Endothelial cell of coronary artery (primary cell): ENCODE results near the gene RRP36. TPM values are rescaled to one million over a fixed set of nuclear protein-coding genes. Genes with fewer than 3 reads are reported as not detected.

Source experiments
- total RNA-seq: library from RNA; depleted of rRNA; stranded (reverse); fragments of >200 nt; gene quantifications from 2 replicates; pipeline ENCODE4 v1.2.3, GENCODE V29; 2014

RRP36 gene
- 77.2 and 100.0 TPM in 2 replicates for total RNA-seq

GRCh38 chr6:43021270-43022047 lies at the start of gene RRP36:
Gene RRP36 (plus strand): TSS chr6:43021623. CDS start chr6:43021655, 32 bp downstream.

GRCh38 chr6:42978839-42979522 lies 42.4 kb upstream of the RRP36 start, which contains the start of gene PEX6:
Gene PEX6 (minus strand): TSS chr6:42979181. CDS start chr6:42979150, 31 bp downstream.

GRCh38 chr6:42984001-42984923 lies 37.2 kb upstream of the RRP36 start, which contains the start of gene PPP2R5D:
Gene PPP2R5D (plus strand): TSS chr6:42984570. CDS start chr6:42984678, 108 bp downstream.

GRCh38 chr6:43013843-43014433 lies 7.5 kb upstream of the RRP36 start, which contains the start of the genes KLHDC3 and MEA1:
Gene KLHDC3 (plus strand): TSS chr6:43014249. CDS start chr6:43017193, 2,944 bp downstream.
Gene MEA1 (minus strand): TSS chr6:43013946. CDS start chr6:43013813, 133 bp downstream.

GRCh38 chr6:43053545-43054205 lies 32.3 kb downstream of the RRP36 start, which contains the start of gene CUL7:
Gene CUL7 (minus strand): TSS chr6:43053851. CDS start chr6:43052788, 1,063 bp downstream.

GRCh38 chr6:43059168-43060033 lies 38.0 kb downstream of the RRP36 start, which contains the start of the genes KLC4 and MRPL2:
Gene KLC4 (plus strand): TSS chr6:43059631. CDS start chr6:43061336, 1,705 bp downstream.
Gene MRPL2 (minus strand): TSS chr6:43059434. CDS start chr6:43059381, 53 bp downstream.

GRCh38 chr6:43075670-43076463 lies 54.4 kb downstream of the RRP36 start, which contains the start of gene PTK7:
Gene PTK7 (plus strand): TSS chr6:43076314. CDS start chr6:43076489, 175 bp downstream.

Other genes with a start within 250 kb of the RRP36 start
- gene BICRAL, start 239.6 kb upstream of the RRP36 start, total RNA-seq, result 2.3 and 3.4 TPM in 2 replicates
- gene RPL7L1, start 142.0 kb upstream of the RRP36 start, total RNA-seq, result 96.0 and 109 TPM in 2 replicates
- gene PTCRA, start 105.6 kb upstream of the RRP36 start, total RNA-seq, result not detected in 2 replicates
- gene CNPY3, start 92.1 kb upstream of the RRP36 start, total RNA-seq, result 20.7 and 35.7 TPM in 2 replicates
- gene GNMT, start 60.9 kb upstream of the RRP36 start, total RNA-seq, result 0.09 TPM in 1 of 2 replicates, not detected in the other
- 27.7 and 48.2 TPM in 2 replicates for gene PEX6, start 42.4 kb upstream of the RRP36 start, total RNA-seq
- gene PPP2R5D, start 37.1 kb upstream of the RRP36 start, total RNA-seq, result 35.8 and 38.1 TPM in 2 replicates
- gene MEA1, start 7.7 kb upstream of the RRP36 start, total RNA-seq, result 50.9 and 54.4 TPM in 2 replicates
- gene KLHDC3, start 7.4 kb upstream of the RRP36 start, total RNA-seq, result 83.8 and 110 TPM in 2 replicates
- 21.1 and 34.3 TPM in 2 replicates for gene CUL7, start 32.2 kb downstream of the RRP36 start, total RNA-seq
- gene MRPL2, start 37.8 kb downstream of the RRP36 start, total RNA-seq, result 18.5 and 21.6 TPM in 2 replicates
- gene KLC4, start 38.0 kb downstream of the RRP36 start, total RNA-seq, result 13.4 and 17.2 TPM in 2 replicates
- gene PTK7, start 54.7 kb downstream of the RRP36 start, total RNA-seq, result 15.3 and 24.6 TPM in 2 replicates
- 15.7 and 17.7 TPM in 2 replicates for gene SRF, start 149.6 kb downstream of the RRP36 start, total RNA-seq
- gene CUL9, start 160.6 kb downstream of the RRP36 start, total RNA-seq, result 19.7 and 30.1 TPM in 2 replicates
- gene DNPH1, start 207.9 kb downstream of the RRP36 start, total RNA-seq, result 32.0 and 54.7 TPM in 2 replicates
- under 0.01 and 0.09 TPM in 2 replicates for gene TTBK1, start 221.9 kb downstream of the RRP36 start, total RNA-seq